NCI-H1417 (cell line): Measurements from ENCODE around the gene AQP3.
"Not testable (repeated sequence)": the region's sequence is repeated elsewhere in the genome, so short reads cannot be mapped to it uniquely, and the experiment has no call there.

Experiments used
- DNase-seq, 3 experiments: peaks; one replicate each; lab custom pipeline; 2025; lab: John Stamatoyannopoulos, UW

The AQP3 gene

DNA sequence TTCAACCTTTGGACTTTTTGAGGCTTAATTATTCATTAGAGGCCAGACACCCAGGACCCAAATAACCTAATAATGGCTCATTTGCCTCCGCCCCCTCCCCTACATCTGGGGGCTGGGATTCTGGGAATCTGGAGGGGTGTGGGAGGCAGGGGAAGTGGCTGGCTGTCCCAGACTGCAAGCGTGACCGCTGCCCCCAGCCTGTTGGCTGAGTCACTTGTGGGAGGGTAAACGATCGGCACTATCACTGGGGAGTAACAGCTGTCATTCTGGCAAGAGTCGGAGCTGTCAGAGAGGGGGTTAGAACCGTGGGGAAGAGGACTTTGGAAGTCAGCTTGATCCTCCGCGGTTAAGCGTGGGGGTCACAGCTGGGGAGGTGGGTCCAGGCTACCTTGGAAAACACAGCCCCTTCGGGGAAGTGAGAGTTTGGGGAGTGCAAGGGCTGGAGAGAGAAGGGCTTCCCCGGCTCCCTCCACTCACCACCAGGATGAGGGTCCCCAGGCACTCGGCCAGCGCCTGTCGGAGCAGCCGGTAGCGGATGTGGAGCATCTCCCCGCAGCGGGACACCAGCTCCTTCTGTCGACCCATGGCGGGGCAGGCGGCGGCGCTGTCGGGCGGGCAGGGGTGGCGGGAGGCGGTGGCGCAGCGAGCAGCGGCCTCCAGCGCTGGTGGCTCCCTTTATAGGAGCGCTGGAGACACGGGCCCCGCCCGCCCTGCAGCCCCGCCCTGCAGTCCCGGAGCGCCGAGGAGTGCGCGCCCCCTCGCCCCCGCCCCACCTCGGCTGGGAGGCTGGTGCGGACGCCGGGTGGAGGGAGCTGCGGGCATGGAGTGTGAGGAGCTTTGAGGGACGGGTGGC, at the start of gene AQP3:
AQP3 (minus strand) TSS at position 648 of the 853 bp plus-strand sequence; CDS start at position 585, 63 bp downstream.
- peak in 2 of 3 experiments; percentile 40 to 48 for DNase-seq

DNA sequence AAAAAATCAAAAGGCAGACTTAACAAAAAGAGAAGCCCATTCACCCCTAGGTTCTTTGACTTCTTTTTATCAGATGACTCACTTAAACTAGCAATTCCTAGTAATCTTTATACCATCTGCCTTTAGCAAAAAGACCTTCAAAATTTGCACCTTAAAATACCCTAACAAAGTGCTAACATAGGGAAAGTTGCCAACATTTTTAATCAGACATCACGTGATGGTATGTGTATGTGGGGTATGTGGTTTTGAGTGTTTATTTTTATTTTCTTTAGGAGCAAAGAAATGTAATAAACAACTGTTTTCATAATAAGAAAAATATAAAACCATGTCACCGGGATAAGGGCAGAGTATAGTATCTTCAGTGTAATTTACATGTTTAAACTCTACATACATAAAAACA, 46.4 kb upstream of the AQP3 start:
- DNase-seq: not testable (repeated sequence)

DNA sequence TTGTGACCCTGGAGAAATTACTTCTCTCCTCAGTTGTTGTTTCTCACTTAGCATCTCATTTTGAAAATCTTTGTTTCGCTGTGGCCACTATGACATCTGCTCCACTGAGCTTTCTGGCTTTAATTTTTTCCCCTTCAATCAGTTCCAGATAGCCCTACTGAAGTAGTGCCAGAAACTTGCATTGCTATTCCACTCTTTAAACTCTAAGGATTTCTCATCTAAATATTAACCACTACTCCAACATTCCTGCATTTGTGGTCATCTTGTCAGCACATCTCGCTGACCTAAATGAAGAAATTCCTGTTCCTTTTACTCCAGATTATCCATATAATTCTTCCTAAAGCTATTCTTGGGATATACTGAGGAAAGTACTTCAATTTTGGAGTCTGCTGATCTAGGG, 41.7 kb upstream of the AQP3 start:
- DNase-seq: no peak

DNA sequence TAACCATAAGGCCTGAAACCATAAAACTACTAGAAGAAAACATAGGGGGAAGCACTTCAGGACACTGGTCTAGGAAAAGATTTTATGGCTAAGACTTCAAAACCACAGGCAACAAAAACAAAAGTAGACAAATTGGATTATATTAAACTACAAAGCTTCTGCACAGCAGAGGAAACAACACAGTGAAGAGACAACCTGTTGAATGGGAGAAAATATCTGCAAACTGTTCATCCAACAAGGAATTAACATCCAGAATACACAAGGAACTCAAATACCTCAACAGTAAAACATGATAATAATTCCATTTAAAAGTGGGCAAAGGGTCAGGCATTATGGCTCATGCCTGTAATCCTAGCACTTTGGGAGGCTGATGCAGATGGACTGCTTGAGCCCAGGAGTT, 37.9 kb upstream of the AQP3 start:
- not testable (repeated sequence) for DNase-seq

DNA sequence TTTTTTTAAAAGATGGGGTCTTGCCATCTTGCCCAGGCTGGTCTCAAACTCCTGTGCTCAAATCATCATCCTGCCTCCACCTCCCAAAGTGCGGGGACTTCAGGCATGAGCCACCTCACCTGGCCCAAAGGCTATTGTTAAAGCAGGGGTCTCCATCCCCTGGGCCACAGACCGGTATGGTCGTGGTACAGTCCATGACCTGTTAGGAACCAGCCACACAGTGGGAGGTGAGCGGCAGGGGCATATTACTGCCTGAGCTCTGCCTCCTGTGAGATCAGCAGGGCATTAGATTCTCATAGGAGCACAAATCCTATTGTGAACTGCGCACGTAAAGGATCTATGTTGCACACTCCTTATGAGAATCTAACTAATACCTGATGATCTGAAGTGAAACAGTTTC, 33.6 kb upstream of the AQP3 start:
- no peak for DNase-seq

DNA sequence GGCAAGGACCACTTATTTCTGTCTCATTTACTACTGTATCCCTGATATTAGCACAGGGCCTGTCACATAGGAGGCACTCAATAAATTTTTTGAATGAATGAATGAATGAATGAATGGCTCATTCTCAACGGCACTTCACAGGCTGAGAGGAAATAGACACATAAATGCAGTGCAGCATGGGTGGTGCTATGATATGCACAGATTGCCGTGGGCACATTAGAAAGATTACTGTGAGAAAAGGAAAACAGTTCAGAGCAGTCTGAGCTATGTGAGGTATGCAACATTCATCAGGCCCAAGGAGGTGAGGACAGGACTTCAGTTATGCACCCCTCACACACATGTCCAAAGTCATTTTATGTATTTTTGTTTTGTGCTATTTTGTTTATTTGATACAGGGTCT, 32.7 kb upstream of the AQP3 start:
- DNase-seq: no peak

DNA sequence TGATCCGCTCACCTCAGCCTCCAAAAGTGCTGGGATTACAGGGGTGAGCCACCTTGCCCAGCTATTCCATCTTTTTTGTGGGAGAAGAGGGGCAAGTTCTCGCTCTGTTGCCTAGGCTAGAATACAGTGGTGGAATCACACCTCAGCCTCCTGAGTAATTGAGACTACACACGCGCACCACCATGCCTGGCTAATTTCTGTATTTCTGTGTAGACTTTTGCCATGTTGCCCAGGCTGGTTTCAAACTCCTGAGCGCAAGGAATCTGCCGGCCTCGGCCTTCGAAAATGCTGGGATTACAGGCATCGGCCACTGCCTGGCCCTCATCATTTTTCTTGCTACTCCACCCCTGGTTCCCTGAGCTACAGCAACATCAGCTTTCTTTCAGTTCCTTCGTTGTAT, 29.1 kb upstream of the AQP3 start:
- DNase-seq: no peak

DNA sequence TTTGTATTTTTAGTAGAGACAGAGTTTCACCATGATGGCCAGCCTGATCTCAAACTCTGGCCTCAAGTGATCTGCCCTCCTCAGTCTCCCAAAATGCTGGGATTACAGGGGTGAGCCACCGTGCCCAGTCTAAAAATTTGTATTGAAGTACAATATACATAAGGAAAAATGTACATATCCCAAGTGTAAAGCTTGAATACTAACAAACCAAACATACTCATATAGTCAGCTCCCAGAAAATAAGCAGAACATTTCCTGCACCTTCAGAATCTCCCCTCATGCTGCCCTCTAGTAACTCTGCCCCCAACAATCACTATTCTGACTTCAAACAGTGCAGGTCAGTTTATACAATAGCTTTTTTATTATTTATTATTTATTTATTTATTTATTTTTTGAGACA, 28.0 kb upstream of the AQP3 start:
- DNase-seq: no peak

DNA sequence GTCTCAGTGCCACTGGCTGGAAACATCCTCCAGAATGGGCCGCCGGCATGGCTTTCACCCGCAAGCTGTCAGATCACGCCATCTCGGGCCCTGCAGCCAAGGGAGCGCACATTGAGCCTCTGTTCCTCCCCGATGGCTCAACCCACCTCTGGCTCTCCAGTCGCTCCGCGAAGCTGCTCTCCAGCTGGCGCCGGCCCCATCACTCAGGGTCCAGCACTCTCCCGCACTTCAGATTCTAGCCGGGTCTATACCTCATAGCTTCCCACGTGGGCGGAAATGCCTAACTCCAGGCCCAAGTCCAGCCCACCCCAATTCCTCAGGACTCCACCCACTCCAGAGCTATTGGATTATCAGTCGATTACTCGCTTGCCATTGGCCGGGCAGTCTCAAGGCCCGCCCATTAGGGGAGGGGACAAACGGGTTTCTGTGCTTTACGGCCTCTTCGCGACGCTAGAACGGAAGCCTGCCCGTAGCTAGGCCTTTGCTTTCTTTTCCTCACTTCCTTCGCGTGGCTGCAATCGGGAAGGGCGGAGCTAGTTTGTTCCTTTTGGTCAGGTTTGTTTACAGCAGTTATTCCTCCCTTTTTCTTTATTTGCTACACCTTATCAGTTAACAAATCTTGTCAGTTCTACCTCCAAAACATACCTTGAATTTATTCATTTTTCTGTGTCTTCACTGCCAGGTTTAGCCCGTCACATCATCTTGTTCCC, 26.4 kb upstream of the AQP3 start, which contains the start of gene NOL6:
NOL6 (minus strand) TSS at position 282 of the 710 bp plus-strand sequence; CDS start at position 200, 82 bp downstream.
- DNase-seq: peak; percentile 97 to 99 (median 97)

DNA sequence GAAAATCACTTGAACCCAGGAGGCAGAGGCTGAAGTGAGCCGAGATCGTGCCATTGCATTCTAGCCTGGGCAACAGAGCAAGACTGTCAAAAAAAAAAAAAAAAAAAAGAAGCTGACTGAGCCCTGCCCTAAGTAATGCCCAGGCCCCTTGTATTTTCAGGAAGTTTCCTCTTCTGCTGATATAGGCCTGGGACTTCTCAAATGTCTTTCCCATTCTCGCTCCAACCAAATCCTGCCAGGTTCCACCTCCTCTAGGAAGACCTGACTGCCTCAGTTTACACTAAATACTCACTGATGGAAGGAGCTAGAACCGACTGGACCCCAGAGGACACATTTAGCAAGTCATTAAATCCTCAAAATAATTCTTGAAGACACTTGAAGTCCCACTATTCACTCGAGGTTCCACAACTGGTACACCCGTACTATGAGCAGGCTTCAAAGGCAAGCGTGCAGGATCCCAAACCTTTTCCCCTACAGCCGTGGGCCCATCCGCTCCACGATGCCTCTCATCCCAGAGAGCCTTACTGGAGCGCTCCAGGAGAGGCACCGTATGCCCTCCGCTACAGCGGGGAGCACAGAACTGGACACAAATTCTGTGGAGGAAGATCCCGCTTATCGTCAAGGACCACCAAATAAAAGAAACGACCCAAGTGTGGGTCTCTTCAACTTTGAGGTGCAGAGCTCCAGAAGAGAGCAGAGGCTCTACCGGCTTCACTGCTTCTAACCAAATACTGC, 25.7 kb upstream of the AQP3 start:
- DNase-seq: no peak

DNA sequence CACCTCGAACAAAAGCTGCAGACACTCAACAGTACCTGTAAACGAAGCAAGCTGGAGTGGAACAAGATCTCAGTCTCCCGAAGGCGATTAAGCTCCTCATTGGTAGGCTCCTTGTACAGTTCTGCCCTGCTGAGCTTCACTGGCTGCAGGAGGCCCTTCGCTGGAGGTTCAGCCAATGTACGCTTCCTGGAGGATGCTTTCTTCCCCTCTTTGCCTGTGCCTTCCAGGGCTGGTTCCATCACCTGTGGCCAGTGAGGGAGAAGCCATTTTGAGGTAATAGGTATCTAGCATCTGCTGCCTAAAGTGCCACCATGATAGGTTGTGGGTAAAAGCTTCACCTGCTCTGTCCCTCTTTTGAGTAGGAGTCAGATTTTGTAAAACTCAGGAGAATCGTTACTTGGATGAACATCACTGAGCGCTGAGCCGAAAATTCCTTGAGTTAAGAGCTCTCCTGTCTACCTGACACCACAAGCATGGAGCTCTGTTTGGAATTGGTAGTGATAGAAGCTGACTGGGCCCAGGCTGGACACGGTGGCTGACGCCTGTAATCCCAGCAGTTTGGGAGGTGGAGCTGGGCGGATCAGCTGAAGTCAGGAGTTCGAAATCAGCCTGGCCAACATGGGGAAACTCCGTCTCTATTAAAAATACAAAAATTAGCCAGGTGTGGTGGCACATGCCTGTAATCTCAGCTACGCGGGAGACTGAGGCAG, 24.9 kb upstream of the AQP3 start:
- DNase-seq: no peak

DNA sequence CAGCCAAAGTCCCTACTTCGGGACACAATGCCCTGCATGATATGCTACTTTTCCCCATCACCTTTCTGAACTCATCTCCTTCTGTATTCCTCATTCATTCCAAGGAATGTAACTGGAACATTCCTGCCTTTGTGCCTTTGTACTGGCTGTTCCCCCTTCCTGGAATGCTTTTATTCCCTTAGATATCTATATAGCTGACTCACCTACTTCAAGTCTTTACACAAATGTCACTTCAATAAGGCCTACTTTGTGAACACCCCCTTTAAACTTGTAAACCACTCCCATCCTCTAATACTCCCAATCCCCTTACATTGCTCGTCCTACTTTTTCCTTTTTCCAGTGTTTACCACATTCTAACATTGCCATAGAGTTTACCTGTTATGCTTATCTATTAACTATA, 24.0 kb upstream of the AQP3 start:
- no peak for DNase-seq

DNA sequence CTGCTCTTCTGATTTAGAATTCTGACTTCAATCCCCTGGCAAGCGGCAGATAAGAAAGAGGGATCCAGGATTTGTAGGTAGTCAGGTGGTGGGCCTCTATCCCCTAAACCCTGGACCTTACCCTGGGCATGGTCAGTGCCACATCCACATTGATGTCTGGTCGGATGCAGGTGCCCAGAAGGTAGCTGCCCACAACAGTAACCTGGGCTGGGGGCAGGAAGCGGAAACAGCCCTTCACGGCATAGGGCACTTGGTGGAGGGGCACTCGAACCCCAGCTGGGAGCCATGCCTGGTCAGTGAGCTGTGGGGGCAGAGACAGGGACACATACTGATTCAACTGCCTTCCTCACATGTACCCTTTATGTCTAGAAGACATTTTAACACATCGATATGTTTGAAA, 22.5 kb upstream of the AQP3 start:
- no peak for DNase-seq

DNA sequence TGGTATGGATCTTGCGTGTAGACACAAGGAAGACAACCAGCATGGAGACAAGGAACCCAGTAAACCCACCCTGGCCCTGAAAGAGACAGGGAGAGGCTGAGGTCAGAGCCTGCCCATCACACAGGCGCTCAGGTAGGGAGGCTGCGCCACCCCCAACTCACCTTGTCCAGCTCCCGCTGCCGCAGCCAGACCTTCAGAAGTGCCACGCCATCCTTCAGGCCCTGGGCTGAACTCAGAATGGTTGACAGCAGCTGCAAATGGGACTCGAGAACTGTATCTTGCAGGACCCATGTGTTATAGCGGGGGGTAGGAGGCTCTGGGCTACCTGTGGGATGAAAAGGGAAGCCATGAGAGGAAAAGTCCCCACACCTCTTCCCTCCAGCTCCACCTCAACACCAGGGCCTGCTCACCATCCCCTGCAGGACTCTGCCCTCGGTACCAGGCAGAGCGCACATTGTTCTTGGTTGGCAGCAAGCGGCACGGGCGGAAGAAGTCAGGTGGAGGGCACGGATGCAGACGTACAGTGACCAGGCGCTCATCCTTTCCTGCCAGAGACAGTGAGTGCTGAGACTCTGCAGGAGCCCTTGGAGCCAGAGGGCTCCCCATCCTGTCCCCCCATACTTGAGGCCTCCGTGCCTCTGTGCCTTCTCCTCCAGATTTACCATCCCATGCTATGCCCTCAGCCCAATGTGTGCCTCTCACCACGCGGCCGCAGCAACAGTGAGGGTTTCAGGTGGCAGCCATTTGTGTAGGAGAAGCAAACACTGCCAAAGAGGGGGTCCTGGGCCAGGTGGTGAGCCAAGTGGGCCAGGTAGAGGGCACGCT, 21.6 kb upstream of the AQP3 start:
- no peak for DNase-seq

DNA sequence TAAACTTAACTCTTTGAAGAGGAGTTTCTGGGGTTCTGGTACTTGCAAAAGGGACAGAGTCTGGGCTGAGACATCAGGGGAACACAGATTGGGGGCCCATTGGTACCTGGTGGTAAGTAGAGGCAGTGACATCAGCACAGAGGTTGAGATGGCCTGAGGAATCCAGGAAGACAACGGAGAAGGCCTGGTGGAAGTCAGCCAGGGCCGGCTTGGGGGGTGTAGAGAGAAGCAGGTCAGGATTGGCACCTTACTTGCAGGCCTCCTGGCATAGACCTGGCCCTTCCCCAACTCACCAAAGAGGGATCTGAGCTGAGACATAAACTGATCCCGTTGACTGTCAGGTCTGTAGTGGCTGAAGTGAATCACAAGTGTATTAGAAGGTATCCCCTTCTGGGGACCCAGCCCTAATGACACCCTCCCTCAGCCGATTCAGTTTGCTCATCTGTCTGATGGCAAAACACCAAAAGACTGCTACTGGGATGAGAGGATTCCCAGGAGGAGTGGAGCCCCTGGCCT, 20.9 kb upstream of the AQP3 start:
- no peak for DNase-seq

DNA sequence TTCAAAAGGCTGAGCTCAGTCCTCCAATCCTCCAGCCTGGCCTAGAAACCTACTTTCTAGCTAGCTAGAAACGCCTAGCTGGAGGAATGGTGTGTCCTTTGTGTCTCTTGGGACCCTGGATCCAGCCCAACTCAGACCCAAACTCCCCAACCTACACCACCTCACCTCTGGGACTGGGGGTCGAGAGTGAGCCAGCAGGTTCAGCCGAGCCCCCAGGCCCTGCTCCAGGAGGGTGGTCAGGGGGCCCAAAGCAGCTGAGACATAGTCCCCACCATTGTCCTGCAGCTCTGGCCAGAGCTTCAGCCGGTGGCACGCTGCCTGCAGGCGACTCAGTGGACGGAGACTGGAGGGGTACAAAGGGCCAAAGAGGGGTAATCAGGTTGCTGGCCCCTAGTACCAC, 20.1 kb upstream of the AQP3 start:
- DNase-seq: no peak

DNA sequence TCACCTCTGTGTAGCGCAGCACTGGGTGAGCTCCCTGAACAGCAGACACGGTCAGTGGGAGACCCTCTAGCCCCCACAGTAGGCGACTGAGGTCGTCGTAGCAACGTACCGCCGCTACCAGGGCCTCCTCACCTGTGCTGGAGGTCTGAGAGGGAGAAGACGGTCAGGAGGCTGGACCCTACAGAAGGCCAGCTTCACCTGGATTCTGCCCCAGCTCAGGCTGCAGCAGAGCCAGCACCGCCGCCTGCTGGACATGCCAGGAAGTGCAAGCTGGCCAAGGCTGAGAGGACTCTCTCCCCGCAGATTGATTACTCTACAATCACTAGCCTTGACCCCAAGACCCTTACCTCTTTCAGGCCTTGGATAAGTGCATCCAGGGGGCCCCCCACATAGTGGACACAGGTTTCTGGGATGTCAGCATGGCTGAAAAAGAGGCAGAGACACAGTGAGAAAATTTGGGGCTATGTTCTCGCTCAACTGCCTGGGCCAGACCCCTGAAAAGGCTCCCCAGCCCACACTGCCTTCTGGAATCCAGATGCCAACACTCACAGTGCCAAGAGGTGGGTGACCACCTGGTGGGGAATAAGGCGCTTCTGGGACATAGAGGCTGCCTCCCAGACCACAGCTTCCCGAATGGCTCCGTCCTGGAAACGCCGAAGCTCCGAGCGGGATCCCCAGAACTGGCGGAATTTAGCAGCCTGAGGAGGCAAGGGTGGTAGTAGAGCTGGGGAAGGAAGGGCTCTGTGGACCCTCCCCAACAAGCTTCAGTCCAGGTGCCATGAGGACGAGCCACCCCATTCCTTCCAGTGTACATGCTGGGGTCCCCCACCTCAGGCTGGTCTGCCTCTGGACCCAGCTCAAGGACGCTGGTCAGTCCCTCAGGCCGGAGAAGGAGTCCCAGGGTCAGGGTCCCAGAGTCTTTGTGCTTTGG, 19.4 kb upstream of the AQP3 start:
- DNase-seq: peak in 2 of 3 experiments; percentile 3 to 31

DNA sequence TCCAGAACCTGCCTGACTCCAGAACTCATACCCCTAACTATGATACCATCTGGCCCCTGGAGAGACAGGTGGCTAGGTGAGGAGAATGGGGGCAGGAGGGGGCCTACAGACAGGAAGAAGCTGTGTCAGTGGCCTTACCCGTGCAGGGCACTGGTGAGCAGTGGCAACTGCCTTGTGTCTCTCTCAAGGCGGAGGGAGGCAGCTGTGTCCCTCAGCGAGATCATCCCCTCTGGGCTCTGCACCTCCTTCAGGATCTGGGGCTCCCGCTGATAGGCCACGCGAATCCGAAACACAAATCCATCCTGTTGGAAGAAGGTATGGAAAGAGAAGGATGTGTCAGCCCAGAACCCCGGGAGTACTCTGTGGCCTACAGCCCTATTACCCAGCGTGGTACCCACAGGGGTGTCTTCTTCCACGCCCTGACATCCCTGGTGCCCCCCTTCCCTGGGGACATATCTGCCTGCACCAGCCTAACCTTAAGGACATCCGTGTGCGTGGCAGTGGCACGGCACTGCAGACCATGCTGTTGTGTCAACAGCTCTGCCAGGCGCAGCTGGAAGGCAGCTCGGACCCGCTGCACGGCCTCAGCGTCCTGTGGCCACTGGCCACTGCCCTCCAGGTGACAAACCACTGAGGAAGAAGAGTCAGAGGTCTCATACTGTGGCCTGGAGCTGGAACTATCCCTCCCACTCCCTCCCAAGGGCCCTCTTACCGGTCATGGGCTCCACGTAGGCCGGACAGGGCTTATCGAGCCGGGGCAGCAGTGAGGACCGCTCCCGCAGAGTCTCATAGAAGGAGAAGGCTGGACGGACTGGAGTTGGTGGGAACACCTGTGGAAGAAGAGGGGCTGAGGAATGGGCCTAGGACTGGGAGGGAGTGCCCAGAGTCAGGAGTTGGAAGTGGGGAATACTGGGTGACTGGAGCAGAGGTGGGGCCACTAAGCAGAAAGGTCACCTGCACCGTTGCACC, 18.5 kb upstream of the AQP3 start:
- DNase-seq: no peak
